H9 (cell line): ENCODE results near the gene ODAD4. TPM values are rescaled to one million over a fixed set of nuclear protein-coding genes. Genes with fewer than 3 reads are reported as not detected.

ENCODE experiments used
- DNase-seq: peaks from one replicate; pipeline ENCODE4 v3.0.0-alpha.2; 2017
- H2AFZ ChIP-seq: one replicate; pipeline ENCODE4 v1.6.1; 2013; ENCODE audit warnings: mild to moderate bottlenecking, low read length, control low read depth, moderate library complexity
- H2AK5ac ChIP-seq: 2 replicates; pipeline ENCODE4 v1.6.1; 2013; ENCODE audit warnings: low read length, control low read depth, mixed read lengths; ENCODE audit not compliant: insufficient read length
- H2BK120ac ChIP-seq: one replicate; pipeline ENCODE4 v1.6.1; 2013; ENCODE audit warnings: low read depth, mild to moderate bottlenecking, low read length, control low read depth, inconsistent platforms; ENCODE audit not compliant: poor library complexity, severe bottlenecking
- H2BK12ac ChIP-seq: 2 replicates; pipeline ENCODE4 v1.6.1; 2013; ENCODE audit warnings: low read length, control low read depth, mixed read lengths, low read depth; ENCODE audit not compliant: insufficient read length
- H2BK15ac ChIP-seq: 2 replicates; pipeline ENCODE4 v1.6.1; 2013; ENCODE audit warnings: low read depth, low read length, control low read depth
- H2BK20ac ChIP-seq: one replicate; pipeline ENCODE4 v1.6.1; 2013; ENCODE audit warnings: low read depth, mild to moderate bottlenecking, low read length, control low read depth, inconsistent platforms; ENCODE audit not compliant: poor library complexity, severe bottlenecking
- H2BK5ac ChIP-seq: 2 replicates; pipeline ENCODE4 v1.6.1; 2013; ENCODE audit warnings: low read length, control low read depth, mixed read lengths; ENCODE audit not compliant: insufficient read length
- H3K14ac ChIP-seq: 2 replicates; pipeline ENCODE4 v1.6.1; 2013; ENCODE audit warnings: low read length, control low read depth; ENCODE audit not compliant: insufficient read depth
- H3K18ac ChIP-seq: 2 replicates; pipeline ENCODE4 v1.6.1; 2013; ENCODE audit warnings: low read depth, mild to moderate bottlenecking, mixed read lengths, low read length, control low read depth; ENCODE audit not compliant: insufficient read length
- H3K23ac ChIP-seq: 2 replicates; pipeline ENCODE4 v1.6.1; 2013; ENCODE audit warnings: low read length, control low read depth, mixed read lengths, low read depth; ENCODE audit not compliant: insufficient read length
- H3K23me2 ChIP-seq: 2 replicates; pipeline ENCODE4 v1.6.1; 2013; ENCODE audit warnings: low read depth, mild to moderate bottlenecking, mixed read lengths, low read length, control low read depth; ENCODE audit not compliant: insufficient read length, poor library complexity, severe bottlenecking
- H3K27ac ChIP-seq: 2 replicates; pipeline ENCODE4 v1.5.1; 2013; ENCODE audit warnings: low read length, control low read depth, mixed read lengths, low read depth; ENCODE audit not compliant: insufficient read length
- H3K27me3 ChIP-seq: 2 replicates; pipeline ENCODE4 v1.6.1; 2013; ENCODE audit warnings: low read length, control low read depth, inconsistent platforms; ENCODE audit not compliant: insufficient read depth
- H3K4ac ChIP-seq: 2 replicates; pipeline ENCODE4 v1.6.1; 2013; ENCODE audit warnings: low read depth, mild to moderate bottlenecking, control low read depth, inconsistent platforms, low read length, moderate library complexity
- H3K4me1 ChIP-seq: 2 replicates; pipeline ENCODE4 v1.6.1; 2013; ENCODE audit warnings: low read length, control low read depth, inconsistent platforms; ENCODE audit not compliant: insufficient read depth
- H3K4me2 ChIP-seq: 2 replicates; pipeline ENCODE4 v1.6.1; 2013; ENCODE audit warnings: low read length, control low read depth, mixed read lengths; ENCODE audit not compliant: insufficient read length, insufficient read depth
- H3K56ac ChIP-seq: 2 replicates; pipeline ENCODE4 v1.6.1; 2013; ENCODE audit warnings: low read depth, mild to moderate bottlenecking, mixed read lengths, low read length, control low read depth; ENCODE audit not compliant: insufficient read length
- H3K79me1 ChIP-seq: 2 replicates; pipeline ENCODE4 v1.6.1; 2013; ENCODE audit warnings: low read depth, mild to moderate bottlenecking, moderate library complexity, low read length, control low read depth, inconsistent platforms; ENCODE audit not compliant: insufficient read depth, poor library complexity, severe bottlenecking
- H3K79me2 ChIP-seq: 2 replicates; pipeline ENCODE4 v1.6.1; 2013; ENCODE audit warnings: low read length, control low read depth, inconsistent platforms; ENCODE audit not compliant: insufficient read depth
- H3K9ac ChIP-seq: 2 replicates; pipeline ENCODE4 v1.6.1; 2013; ENCODE audit warnings: low read length, control low read depth, mixed read lengths; ENCODE audit not compliant: insufficient read length; ENCODE audit errors: extremely low read depth
- H3K9me3 ChIP-seq: one replicate; pipeline ENCODE4 v1.6.1; 2013; ENCODE audit warnings: low read depth, low read length, inconsistent platforms; ENCODE audit not compliant: control insufficient read depth
- H3T11ph ChIP-seq: one replicate; pipeline ENCODE4 v1.6.1; 2013; ENCODE audit warnings: mild to moderate bottlenecking, low read length, control low read depth, inconsistent platforms
- H4K20me1 ChIP-seq: one replicate; pipeline ENCODE4 v1.6.1; 2013; ENCODE audit not compliant: control insufficient read depth, insufficient read length, insufficient read depth
- H4K5ac ChIP-seq: 2 replicates; pipeline ENCODE4 v1.6.1; 2013; ENCODE audit warnings: low read depth, mild to moderate bottlenecking, mixed read lengths, low read length, control low read depth; ENCODE audit not compliant: insufficient read length
- H4K8ac ChIP-seq: replicated peaks from 2 replicates; pipeline ENCODE4 v1.6.1; 2013; ENCODE audit warnings: low read length, control low read depth, mixed read lengths, low read depth; ENCODE audit not compliant: insufficient read length
- H4K91ac ChIP-seq: 2 replicates; pipeline ENCODE4 v1.6.1; 2013; ENCODE audit warnings: low read depth, mild to moderate bottlenecking, moderate library complexity, mixed read lengths, low read length, control low read depth; ENCODE audit not compliant: insufficient read length
- H3K27ac Mint-ChIP-seq, 3 experiments: 2 replicates in 2 of 3; 3 replicates in 1 of 3; pipeline ENCODE4 v1.8.0; 2020 to 2021; ENCODE audit warnings: mixed read lengths in 3 of 3, mild to moderate bottlenecking in 1 of 3, moderate library complexity in 1 of 3
- H3K27me3 Mint-ChIP-seq: 2 replicates; pipeline ENCODE4 v1.8.0; 2021; ENCODE audit warnings: low read depth, mild to moderate bottlenecking, moderate library complexity, mixed read lengths
- H3K36me3 Mint-ChIP-seq, 3 experiments: 2 replicates in 2 of 3; 3 replicates in 1 of 3; pipeline ENCODE4 v1.8.0; 2020 to 2021; ENCODE audit warnings: low read depth in 3 of 3, mixed read lengths in 3 of 3; ENCODE audit not compliant: insufficient read depth in 1 of 3
- H3K4me1 Mint-ChIP-seq, 2 experiments: 2 replicates each; pipeline ENCODE4 v1.8.0; 2020; ENCODE audit warnings: mixed read lengths in 2 of 2
- H3K4me3 Mint-ChIP-seq, 2 experiments: 2 replicates in 1 of 2; 3 replicates in 1 of 2; pipeline ENCODE4 v1.8.0; 2020 to 2021; ENCODE audit warnings: mild to moderate bottlenecking in 2 of 2, mixed read lengths in 2 of 2, moderate library complexity in 1 of 2
- H3K9me3 Mint-ChIP-seq, 2 experiments: 2 replicates in 1 of 2; 3 replicates in 1 of 2; pipeline ENCODE4 v1.8.0; 2020; ENCODE audit warnings: mild to moderate bottlenecking in 2 of 2, mixed read lengths in 2 of 2, moderate library complexity in 1 of 2
- whole genome bisulfite sequencing: extraction: QIAGEN DNeasy Blood & Tissue Kit; methylation state at CpG from one replicate; pipeline ENCODE4 v1.1.7; 2013; ENCODE audit warnings: missing lambda C conversion rate, low lambda C conversion rate, mixed read lengths; ENCODE audit not compliant: insufficient read length; ENCODE audit errors: extremely low coverage; 5-methylcytosine and 5-hydroxymethylcytosine counted together
- total RNA-seq: library from RNA; stranded (reverse); gene quantifications from 2 replicates; pipeline ENCODE4 v1.2.1, GENCODE V29; 2021
- TF ChIP-seq, protein P1 (sequence below): fragments of 200-600 bp; sonication (generic); conservative IDR thresholded peaks from 3 replicates; pipeline ENCODE4 v1.8.0; 2021; ENCODE audit warnings: antibody characterized with exemption, mild to moderate bottlenecking

ODAD4 gene
- total RNA-seq, 1 experiment from 2014 or later, result 2.1 TPM

GRCh38 chr17:41985919-41986318 lies 55.5 kb downstream of the ODAD4 start:
- H3K4ac ChIP-seq, result no peak overlapping the region
- H2BK12ac ChIP-seq, result no peak overlapping the region
- H3K9me3 Mint-ChIP-seq, result no peaks in the 10 kb centered on the region
- H2AFZ ChIP-seq, result no peak overlapping the region
- H4K91ac ChIP-seq, result no peak overlapping the region
- H3K4me1 Mint-ChIP-seq, result no peaks in the 10 kb centered on the region
- H3K14ac ChIP-seq, result no peak overlapping the region
- H3K9me3 ChIP-seq, result no peaks in the 10 kb centered on the region
- H3T11ph ChIP-seq, result no peak overlapping the region
- no peak overlapping the region for H3K27ac ChIP-seq
- no peaks in the 10 kb centered on the region for H3K27me3 Mint-ChIP-seq
- TF ChIP-seq, protein P1, sequence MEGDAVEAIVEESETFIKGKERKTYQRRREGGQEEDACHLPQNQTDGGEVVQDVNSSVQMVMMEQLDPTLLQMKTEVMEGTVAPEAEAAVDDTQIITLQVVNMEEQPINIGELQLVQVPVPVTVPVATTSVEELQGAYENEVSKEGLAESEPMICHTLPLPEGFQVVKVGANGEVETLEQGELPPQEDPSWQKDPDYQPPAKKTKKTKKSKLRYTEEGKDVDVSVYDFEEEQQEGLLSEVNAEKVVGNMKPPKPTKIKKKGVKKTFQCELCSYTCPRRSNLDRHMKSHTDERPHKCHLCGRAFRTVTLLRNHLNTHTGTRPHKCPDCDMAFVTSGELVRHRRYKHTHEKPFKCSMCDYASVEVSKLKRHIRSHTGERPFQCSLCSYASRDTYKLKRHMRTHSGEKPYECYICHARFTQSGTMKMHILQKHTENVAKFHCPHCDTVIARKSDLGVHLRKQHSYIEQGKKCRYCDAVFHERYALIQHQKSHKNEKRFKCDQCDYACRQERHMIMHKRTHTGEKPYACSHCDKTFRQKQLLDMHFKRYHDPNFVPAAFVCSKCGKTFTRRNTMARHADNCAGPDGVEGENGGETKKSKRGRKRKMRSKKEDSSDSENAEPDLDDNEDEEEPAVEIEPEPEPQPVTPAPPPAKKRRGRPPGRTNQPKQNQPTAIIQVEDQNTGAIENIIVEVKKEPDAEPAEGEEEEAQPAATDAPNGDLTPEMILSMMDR, result no peak
- H3K18ac ChIP-seq, result no peak overlapping the region
- H3K4me1 ChIP-seq, result no peaks in the 10 kb centered on the region
- H2BK120ac ChIP-seq, result no peak overlapping the region
- H3K27ac Mint-ChIP-seq, result peak overlapping the region in 1 of 3 experiments; percentile 55; a peak in 1 of 7 replicates
- no peak overlapping the region for H4K8ac ChIP-seq
- H3K79me2 ChIP-seq, result no peaks in the 10 kb centered on the region
- no peak overlapping the region for H3K9ac ChIP-seq
- H4K5ac ChIP-seq, result no peak overlapping the region
- no peaks in the 10 kb centered on the region for H3K23me2 ChIP-seq
- no peak overlapping the region for H2BK15ac ChIP-seq
- H3K56ac ChIP-seq, result no peak overlapping the region
- no peak for DNase-seq
- H4K20me1 ChIP-seq, result no peaks in the 10 kb centered on the region
- H2AK5ac ChIP-seq, result no peak overlapping the region
- no peak overlapping the region for H3K4me3 Mint-ChIP-seq
- no peak overlapping the region for H2BK5ac ChIP-seq
- H3K27me3 ChIP-seq, result no peaks in the 10 kb centered on the region
- H3K36me3 Mint-ChIP-seq, result peaks cover 55 to 98% (median 94%) of the 10 kb centered on the region in 3 experiments
- no peak overlapping the region for H2BK20ac ChIP-seq
- no peak overlapping the region for H3K4me2 ChIP-seq
- H3K79me1 ChIP-seq, result no peaks in the 10 kb centered on the region
- no CpG with 5 or more reads among the region's 8 CpGs for WGBS
- H3K23ac ChIP-seq, result no peak overlapping the region
